PC-9 (cell line): ENCODE data around the gene RPS2. TPM values are rescaled to one million over a fixed set of nuclear protein-coding genes. Genes with fewer than 3 reads are reported as not detected.

Experiments used
- BruUV-seq: library from RNA; stranded (reverse); fragments of 400-500 nt; replicated peaks from 2 replicates; lab custom pipeline; 2021; lab: Mats Ljungman, UMichigan
- CTCF ChIA-PET: fragments of 300-600 bp; sonication (Branson Sonifier 250); formaldehyde crosslinking; loops from one replicate; lab custom pipeline; 2022; ENCODE audit warnings: antibody characterized with exemption; lab: Charles Lee
- POLR2A ChIA-PET: fragments of 300-600 bp; sonication (Branson Sonifier 250); formaldehyde crosslinking; loops from one replicate; lab custom pipeline; 2022; ENCODE audit warnings: antibody characterized with exemption; ENCODE audit not compliant: unreplicated experiment; lab: Charles Lee
- DNase-seq, 2 experiments: peaks; one replicate each; pipeline versions ENCODE4 v3.0.0 to v3.0.0-alpha.2; 2015 to 2022; ENCODE audit warnings: mixed read lengths in 1 of 2
- H2AFZ ChIP-seq: fragments of 200-600 bp; sonication (generic); 2 replicates; pipeline ENCODE4 v1.8.1; 2017; ENCODE audit warnings: antibody characterized with exemption
- H3F3A ChIP-seq: fragments of 200-600 bp; sonication (generic); 2 replicates; pipeline ENCODE4 v1.8.1; 2017; ENCODE audit warnings: antibody characterized with exemption, mild to moderate bottlenecking, low read depth; ENCODE audit not compliant: insufficient read depth
- H3K27ac ChIP-seq: fragments of 200-600 bp; sonication (generic); 2 replicates; pipeline ENCODE4 v1.6.1; 2016; ENCODE audit warnings: mixed run types
- H3K27me3 ChIP-seq: fragments of 200-600 bp; sonication (generic); 2 replicates; pipeline ENCODE4 v1.6.1; 2016; ENCODE audit warnings: low read depth, mixed run types; ENCODE audit not compliant: insufficient read depth
- H3K36me3 ChIP-seq: fragments of 200-600 bp; sonication (generic); 2 replicates; pipeline ENCODE4 v1.6.1; 2016; ENCODE audit warnings: low read depth, mixed run types
- H3K4me1 ChIP-seq: fragments of 200-600 bp; sonication (generic); replicated peaks from 2 replicates; pipeline ENCODE4 v1.6.1; 2016; ENCODE audit warnings: mixed run types; ENCODE audit not compliant: insufficient read depth
- H3K4me2 ChIP-seq: fragments of 200-600 bp; sonication (generic); 2 replicates; pipeline ENCODE4 v1.6.1; 2017; ENCODE audit warnings: mixed run types
- H3K4me3 ChIP-seq: fragments of 200-600 bp; sonication (generic); 2 replicates; pipeline ENCODE4 v1.6.1; 2016; ENCODE audit warnings: mixed run types
- H3K79me2 ChIP-seq: fragments of 200-600 bp; sonication (generic); 2 replicates; pipeline ENCODE4 v1.6.1; 2017; ENCODE audit warnings: low read depth, mixed run types
- H3K9me2 ChIP-seq: fragments of 200-600 bp; sonication (generic); 2 replicates; pipeline ENCODE4 v1.8.1; 2017; ENCODE audit warnings: mild to moderate bottlenecking; ENCODE audit not compliant: insufficient read depth
- H3K9me3 ChIP-seq: fragments of 200-600 bp; sonication (generic); 2 replicates; pipeline ENCODE4 v1.8.1; 2016; ENCODE audit warnings: low read depth; ENCODE audit not compliant: insufficient read depth
- H4K20me1 ChIP-seq: fragments of 200-600 bp; sonication (generic); 2 replicates; pipeline ENCODE4 v1.8.1; 2017; ENCODE audit not compliant: insufficient read depth
- CTCF ChIP-seq: fragments of 200-600 bp; sonication (generic); conservative IDR thresholded peaks from 2 replicates; pipeline ENCODE4 v1.6.1; 2017; ENCODE audit warnings: mixed run types, antibody characterized with exemption, mild to moderate bottlenecking, moderate library complexity
- EZH2 ChIP-seq: fragments of 200-600 bp; sonication (generic); IDR thresholded peaks from 2 replicates; pipeline ENCODE4 v1.8.0; 2017; ENCODE audit warnings: antibody characterized with exemption, low read depth
- intact Hi-C: fragments of 100-400 bp; cut with micrococcal nuclease; formaldehyde crosslinking; loops from one replicate; pipeline ENCODE4 v1.10.0; 2022; ENCODE audit not compliant: unreplicated experiment
- total RNA-seq: library from RNA; stranded (reverse); gene quantifications from 2 replicates; pipeline ENCODE4 v1.2.3, GENCODE V29; 2021

RPS2 gene
- total RNA-seq, 1 experiment from 2014 or later: 3,808 TPM

GRCh38 chr16:1987198-1987597, 22.6 kb upstream of the RPS2 start:
- Histone ChIP-seq H3K4me3 (no peak overlapping the region), H3K27ac (no peak overlapping the region), H3F3A (peaks cover 57% of the 10 kb centered on the region), H3K4me2 (no peak overlapping the region), H3K4me1 (peaks cover 40% of the 10 kb centered on the region), H2AFZ (no peak overlapping the region), H3K36me3 (no peaks in the 10 kb centered on the region; the same call in 1 of the 2 replicates), H3K9me2 (no peaks in the 10 kb centered on the region), H3K79me2 (peaks cover 17% of the 10 kb centered on the region), H4K20me1 (no peaks in the 10 kb centered on the region), H3K27me3 (no peaks in the 10 kb centered on the region), H3K9me3 (no peaks in the 10 kb centered on the region)
- TF ChIP-seq CTCF (no peak), EZH2 (no peak)
- no TSS peak for BruUV-seq
- ChIA-PET POLR2A (no interaction called here), CTCF (no interaction called here)
- intact Hi-C loops: no loop called here
- DNase-seq: no peak

GRCh38 chr16:1985466-1986150, 21.0 kb upstream of the RPS2 start:
- Histone ChIP-seq H3K9me3 (no peaks in the 10 kb centered on the region), H3K9me2 (no peaks in the 10 kb centered on the region), H4K20me1 (no peaks in the 10 kb centered on the region), H3K36me3 (no peaks in the 10 kb centered on the region; the same call in 1 of the 2 replicates), H3K4me1 (peaks cover 56% of the 10 kb centered on the region), H3K4me3 (peak overlapping the region; percentile 93), H3F3A (peaks cover 67% of the 10 kb centered on the region), H3K79me2 (peaks cover 17% of the 10 kb centered on the region), H3K4me2 (peak overlapping the region; percentile 93), H3K27me3 (no peaks in the 10 kb centered on the region), H2AFZ (no peak overlapping the region), H3K27ac (no peak overlapping the region)
- no TSS peak for BruUV-seq
- peak in 1 of 2 experiments; percentile 66 for DNase-seq
- TF ChIP-seq CTCF (no peak), EZH2 (no peak)
- POLR2A ChIA-PET: no interaction called here
- intact Hi-C loops: loop anchor here (2.0 kb wide), 1 partner anchor 23 kb away; the partner anchor contains the start of gene ZNF598
- CTCF ChIA-PET: no interaction called here

- H3K4me3 ChIP-seq: peak overlapping the region; percentile 93
- peak overlapping the region; percentile 83 for H2AFZ ChIP-seq
- H3K36me3 ChIP-seq: no peaks in the 10 kb centered on the region; the same call in 1 of the 2 replicates
- H3K4me2 ChIP-seq: peak overlapping the region; percentile 93
- no peak for DNase-seq
- ChIA-PET POLR2A (interaction anchor here (0.5 to 0.7 kb wide), 5 partner anchors 20 to 171 kb away, joined by 3 to 5 read pairs (median 3); partner anchors contain the start of genes RPS2 and TRAF7), CTCF (no interaction called here)
- TSS peak; percentile 15 for BruUV-seq
- H3K27me3 ChIP-seq: no peaks in the 10 kb centered on the region
- TF ChIP-seq EZH2: no peak
- TF ChIP-seq CTCF: no peak
- no peaks in the 10 kb centered on the region for H3K9me3 ChIP-seq
- no peaks in the 10 kb centered on the region for H3K9me2 ChIP-seq
- H3K4me1 ChIP-seq: peaks cover 62% of the 10 kb centered on the region
- intact Hi-C loops: loop anchor here (2.0 to 5.0 kb wide), 3 partner anchors 24 to 158 kb away; partner anchors contain the start of genes NTHL1, TSC2 and ZNF598
- no peaks in the 10 kb centered on the region for H4K20me1 ChIP-seq
- H3K27ac ChIP-seq: no peak overlapping the region
- H3F3A ChIP-seq: peaks cover 69% of the 10 kb centered on the region
- peaks cover 17% of the 10 kb centered on the region for H3K79me2 ChIP-seq
Measured at GRCh38 chr16:1984347-1985225, 20.0 kb upstream of the RPS2 start.
